HEK293 (cell line): ENCODE measurements around the gene MDP1.

Experiments used
- CTCF ChIA-PET: fragments of 350-600 bp; formaldehyde crosslinking; extraction: SDS; loops from one replicate; lab custom pipeline; 2021; ENCODE audit warnings: antibody characterized with exemption; lab: Yijun Ruan, JAX
- POLR2A ChIA-PET: fragments of 300-600 bp; formaldehyde crosslinking; extraction: SDS; loops from one replicate; lab custom pipeline; 2020; ENCODE audit warnings: antibody characterized with exemption, inconsistent platforms; lab: Yijun Ruan, JAX
- H3K27ac ChIP-seq: fragments of 200-500 bp; sonication (Bioruptor generic); 2 replicates; pipeline ENCODE4 v1.5.1; 2014; ENCODE audit warnings: low read depth, low read length, control low read depth, inconsistent platforms; ENCODE audit errors: extremely low read depth
- H3K36me3 ChIP-seq, 2 experiments: fragments of 200-500 bp in 1 of 2; sonication (Bioruptor generic) in 1 of 2; 1 replicate in 1 of 2; 2 replicates in 1 of 2; pipeline ENCODE4 v1.5.1; 2014 to 2017; ENCODE audit warnings: inconsistent platforms in 2 of 2, low read length in 2 of 2; ENCODE audit not compliant: control insufficient read depth in 2 of 2, insufficient read depth in 1 of 2
- H3K4me1 ChIP-seq: fragments of 200-500 bp; sonication (Bioruptor generic); 2 replicates; pipeline ENCODE4 v1.5.1; 2014; ENCODE audit warnings: mild to moderate bottlenecking, low read length, inconsistent platforms; ENCODE audit not compliant: control insufficient read depth, insufficient read depth
- H3K4me3 ChIP-seq: 2 replicates; pipeline ENCODE4 v1.5.1; 2011; ENCODE audit warnings: low read depth, mild to moderate bottlenecking, control low read depth, low read length, moderate library complexity
- H3K9me3 ChIP-seq: fragments of 200-500 bp; sonication (Bioruptor generic); 2 replicates; pipeline ENCODE4 v1.5.1; 2014; ENCODE audit warnings: low read depth, low read length, inconsistent platforms; ENCODE audit not compliant: control insufficient read depth, insufficient read depth
- IKZF3 ChIP-seq: fragments of 450-650 bp; IDR thresholded peaks from 2 replicates; pipeline ENCODE4 v1.5.0; 2018; ENCODE audit warnings: missing biosample characterization, mild to moderate bottlenecking, missing genetic modification characterization, moderate library complexity
- KLF9 ChIP-seq: fragments of 450-650 bp; formaldehyde crosslinking; IDR thresholded peaks from 2 replicates; pipeline ENCODE4 v1.5.1; 2016; ENCODE audit warnings: missing biosample characterization, missing genetic modification characterization, low read depth
- SALL2 ChIP-seq: fragments of 450-650 bp; formaldehyde crosslinking; IDR thresholded peaks from 2 replicates; pipeline ENCODE4 v1.5.0; 2017; ENCODE audit warnings: missing biosample characterization, mild to moderate bottlenecking, missing genetic modification characterization, borderline replicate concordance
- SCRT2 ChIP-seq: fragments of 450-650 bp; formaldehyde crosslinking; IDR thresholded peaks from 2 replicates; pipeline ENCODE4 v1.5.1; 2016; ENCODE audit warnings: missing biosample characterization, missing genetic modification characterization
- TCF7L2 ChIP-seq: IDR thresholded peaks from 2 replicates; pipeline ENCODE4 v1.6.1; 2011; ENCODE audit warnings: low read depth, mild to moderate bottlenecking, inconsistent platforms, low read length, moderate library complexity, borderline replicate concordance
- YY2 ChIP-seq: fragments of 450-650 bp; formaldehyde crosslinking; IDR thresholded peaks from 2 replicates; pipeline ENCODE4 v1.5.1; 2016; ENCODE audit warnings: missing biosample characterization, missing genetic modification characterization
- ZBTB11 ChIP-seq: fragments of 450-650 bp; formaldehyde crosslinking; conservative IDR thresholded peaks from 2 replicates; pipeline ENCODE4 v1.5.1; 2016; ENCODE audit warnings: low read depth, missing biosample characterization, missing genetic modification characterization
- ZNF16 ChIP-seq: fragments of 450-650 bp; formaldehyde crosslinking; IDR thresholded peaks from 2 replicates; pipeline ENCODE4 v1.5.1; 2016; ENCODE audit warnings: low read depth, missing biosample characterization, missing genetic modification characterization
- ZNF19 ChIP-seq: fragments of 450-650 bp; formaldehyde crosslinking; IDR thresholded peaks from 2 replicates; pipeline ENCODE4; 2016; ENCODE audit warnings: missing biosample characterization, missing genetic modification characterization, low read depth
- ZNF214 ChIP-seq: fragments of 450-650 bp; formaldehyde crosslinking; IDR thresholded peaks from 2 replicates; pipeline ENCODE4 v1.5.1; 2017; ENCODE audit warnings: missing biosample characterization, mild to moderate bottlenecking, missing genetic modification characterization, borderline replicate concordance
- ZNF248 ChIP-seq: fragments of 450-650 bp; formaldehyde crosslinking; IDR thresholded peaks from 2 replicates; pipeline ENCODE4 v1.5.1; 2017; ENCODE audit warnings: missing biosample characterization, missing genetic modification characterization
- ZNF311 ChIP-seq: fragments of 450-650 bp; formaldehyde crosslinking; IDR thresholded peaks from 2 replicates; pipeline ENCODE4 v1.5.1; 2017; ENCODE audit warnings: missing biosample characterization, missing genetic modification characterization, borderline replicate concordance
- ZNF335 ChIP-seq: fragments of 450-650 bp; formaldehyde crosslinking; conservative IDR thresholded peaks from 2 replicates; pipeline ENCODE4 v1.5.1; 2016; ENCODE audit warnings: missing biosample characterization, missing genetic modification characterization
- ZNF341 ChIP-seq: fragments of 450-650 bp; formaldehyde crosslinking; IDR thresholded peaks from 2 replicates; pipeline ENCODE4; 2016; ENCODE audit warnings: low read depth, missing biosample characterization, missing genetic modification characterization
- ZNF426 ChIP-seq: fragments of 450-650 bp; formaldehyde crosslinking; IDR thresholded peaks from 2 replicates; pipeline ENCODE4 v1.5.1; 2017; ENCODE audit warnings: missing biosample characterization, missing genetic modification characterization, mild to moderate bottlenecking, inconsistent platforms, moderate library complexity
- ZNF510 ChIP-seq: fragments of 450-650 bp; formaldehyde crosslinking; IDR thresholded peaks from 2 replicates; pipeline ENCODE4 v1.5.1; 2018; ENCODE audit warnings: mild to moderate bottlenecking, missing genetic modification characterization, missing biosample characterization; ENCODE audit not compliant: insufficient replicate concordance
- ZNF530 ChIP-seq: fragments of 450-650 bp; formaldehyde crosslinking; IDR thresholded peaks from 2 replicates; pipeline ENCODE4 v1.5.1; 2016; ENCODE audit warnings: low read depth, missing biosample characterization, missing genetic modification characterization
- ZNF549 ChIP-seq: fragments of 450-650 bp; IDR thresholded peaks from 2 replicates; pipeline ENCODE4 v1.5.1; 2018; ENCODE audit warnings: missing biosample characterization, missing genetic modification characterization, mild to moderate bottlenecking, inconsistent platforms, moderate library complexity
- ZNF571 ChIP-seq: fragments of 450-650 bp; formaldehyde crosslinking; IDR thresholded peaks from 2 replicates; pipeline ENCODE4 v1.5.0; 2017; ENCODE audit warnings: missing biosample characterization, missing genetic modification characterization
- ZNF664 ChIP-seq: fragments of 450-650 bp; formaldehyde crosslinking; IDR thresholded peaks from 2 replicates; pipeline ENCODE4 v1.5.1; 2016; ENCODE audit warnings: missing biosample characterization, missing genetic modification characterization
- ZNF76 ChIP-seq: fragments of 450-650 bp; formaldehyde crosslinking; IDR thresholded peaks from 2 replicates; pipeline ENCODE4; 2016; ENCODE audit warnings: low read depth, missing biosample characterization, missing genetic modification characterization, borderline replicate concordance
- ZSCAN16 ChIP-seq: fragments of 450-650 bp; formaldehyde crosslinking; IDR thresholded peaks from 2 replicates; pipeline ENCODE4 v1.5.1; 2016; ENCODE audit warnings: missing biosample characterization, missing genetic modification characterization
- TF ChIP-seq, protein P1 (sequence below): fragments of 450-650 bp; formaldehyde crosslinking; IDR thresholded peaks from 2 replicates; pipeline ENCODE4 v1.5.0; 2017; ENCODE audit warnings: missing biosample characterization, missing genetic modification characterization, borderline replicate concordance
- TF ChIP-seq, protein P2 (sequence below): fragments of 450-650 bp; formaldehyde crosslinking; IDR thresholded peaks from 2 replicates; pipeline ENCODE4 v1.5.1; 2016; ENCODE audit warnings: missing biosample characterization, missing genetic modification characterization, low read depth

MDP1 gene

DNA sequence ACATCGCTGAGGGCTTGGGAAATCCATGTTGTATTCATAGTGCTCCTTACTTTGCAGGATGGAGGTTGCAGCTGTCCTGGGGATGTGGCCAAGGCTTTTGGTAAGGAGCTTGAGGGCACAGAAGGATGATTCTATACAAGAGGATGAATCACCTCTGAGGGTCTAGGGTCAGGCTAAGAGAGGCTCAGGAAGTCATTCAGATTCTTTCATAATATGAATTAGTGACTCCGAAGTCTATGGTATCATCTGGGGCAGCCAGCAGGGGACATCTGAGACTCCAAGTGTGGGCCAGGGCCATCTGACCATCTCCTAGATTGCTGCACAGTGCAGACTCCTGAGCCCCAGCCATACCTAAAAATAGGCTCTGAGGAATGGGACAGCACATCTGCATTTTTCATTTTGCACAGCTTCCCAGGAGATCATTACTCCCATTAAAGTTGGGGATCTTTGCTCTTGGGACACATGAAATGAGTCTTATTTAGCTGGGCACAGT lies 21.6 kb upstream of the MDP1 start (continued):
- TF ChIP-seq, protein P1, sequence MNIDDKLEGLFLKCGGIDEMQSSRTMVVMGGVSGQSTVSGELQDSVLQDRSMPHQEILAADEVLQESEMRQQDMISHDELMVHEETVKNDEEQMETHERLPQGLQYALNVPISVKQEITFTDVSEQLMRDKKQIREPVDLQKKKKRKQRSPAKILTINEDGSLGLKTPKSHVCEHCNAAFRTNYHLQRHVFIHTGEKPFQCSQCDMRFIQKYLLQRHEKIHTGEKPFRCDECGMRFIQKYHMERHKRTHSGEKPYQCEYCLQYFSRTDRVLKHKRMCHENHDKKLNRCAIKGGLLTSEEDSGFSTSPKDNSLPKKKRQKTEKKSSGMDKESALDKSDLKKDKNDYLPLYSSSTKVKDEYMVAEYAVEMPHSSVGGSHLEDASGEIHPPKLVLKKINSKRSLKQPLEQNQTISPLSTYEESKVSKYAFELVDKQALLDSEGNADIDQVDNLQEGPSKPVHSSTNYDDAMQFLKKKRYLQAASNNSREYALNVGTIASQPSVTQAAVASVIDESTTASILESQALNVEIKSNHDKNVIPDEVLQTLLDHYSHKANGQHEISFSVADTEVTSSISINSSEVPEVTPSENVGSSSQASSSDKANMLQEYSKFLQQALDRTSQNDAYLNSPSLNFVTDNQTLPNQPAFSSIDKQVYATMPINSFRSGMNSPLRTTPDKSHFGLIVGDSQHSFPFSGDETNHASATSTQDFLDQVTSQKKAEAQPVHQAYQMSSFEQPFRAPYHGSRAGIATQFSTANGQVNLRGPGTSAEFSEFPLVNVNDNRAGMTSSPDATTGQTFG (tag by site-specific recombination) = no peak
- TF ChIP-seq TCF7L2 (no peak), ZNF341 (tag by site-specific recombination) (no peak), ZNF530 (no peak), KLF9 (tag by site-specific recombination) (no peak), ZNF664 (tag by site-specific recombination) (no peak), ZSCAN16 (tag by site-specific recombination) (no peak), IKZF3 (tag by site-specific recombination) (no peak), ZNF571 (no peak), ZNF549 (no peak)

GRCh38 chr14:24236689-24237462 lies 21.0 kb upstream of the MDP1 start:
- Histone ChIP-seq H3K4me3 (no peak overlapping the region), H3K9me3 (no peaks in the 10 kb centered on the region), H3K4me1 (peaks cover 7% of the 10 kb centered on the region), H3K27ac (no peak overlapping the region), H3K36me3 (peaks cover 13 to 74% of the 10 kb centered on the region in 2 experiments; a peak in 2 of 3 replicates)
- ChIA-PET CTCF (interaction anchor here (0.5 to 2.9 kb wide), 3 partner anchors 8 to 61 kb away, joined by 3 to 20 read pairs (median 5); no protein-coding TSS in a partner anchor), POLR2A (interaction anchor here (1.4 to 1.7 kb wide), 2 partner anchors 21 to 24 kb away, joined by 4 read pairs; partner anchors contain the start of genes CHMP4A and MDP1)
- TF ChIP-seq ZNF76 (tag by site-specific recombination) (no peak), ZNF311 (tag by site-specific recombination) (no peak), ZNF19 (no peak), SALL2 (tag by site-specific recombination) (no peak), SCRT2 (tag by site-specific recombination) (peak; percentile 75), ZNF426 (tag by site-specific recombination) (no peak), ZNF248 (tag by site-specific recombination) (no peak)

- POLR2A ChIA-PET = interaction anchor here (1.4 to 1.5 kb wide), 2 partner anchors 23 kb away, joined by 4 to 5 read pairs; partner anchors contain the start of gene CHMP4A
- peaks cover 13 to 70% of the 10 kb centered on the region in 2 experiments; a peak in 2 of 3 replicates for H3K36me3 ChIP-seq
- CTCF ChIA-PET = interaction anchor here (0.7 to 2.9 kb wide), 3 partner anchors 21 to 97 kb away, joined by 5 to 20 read pairs (median 6); no protein-coding TSS in a partner anchor
- peaks cover 7% of the 10 kb centered on the region for H3K4me1 ChIP-seq
- H3K9me3 ChIP-seq = no peaks in the 10 kb centered on the region
- no peak overlapping the region for H3K4me3 ChIP-seq
- no peak overlapping the region for H3K27ac ChIP-seq
- no peak for TF ChIP-seq YY2 (tag by site-specific recombination)
- TF ChIP-seq ZNF335 = no peak
- no peak for TF ChIP-seq ZNF214 (tag by site-specific recombination)
- no peak for TF ChIP-seq ZBTB11 (tag by site-specific recombination)
- TF ChIP-seq ZNF510 (tag by site-specific recombination) = no peak
- TF ChIP-seq, protein P2, sequence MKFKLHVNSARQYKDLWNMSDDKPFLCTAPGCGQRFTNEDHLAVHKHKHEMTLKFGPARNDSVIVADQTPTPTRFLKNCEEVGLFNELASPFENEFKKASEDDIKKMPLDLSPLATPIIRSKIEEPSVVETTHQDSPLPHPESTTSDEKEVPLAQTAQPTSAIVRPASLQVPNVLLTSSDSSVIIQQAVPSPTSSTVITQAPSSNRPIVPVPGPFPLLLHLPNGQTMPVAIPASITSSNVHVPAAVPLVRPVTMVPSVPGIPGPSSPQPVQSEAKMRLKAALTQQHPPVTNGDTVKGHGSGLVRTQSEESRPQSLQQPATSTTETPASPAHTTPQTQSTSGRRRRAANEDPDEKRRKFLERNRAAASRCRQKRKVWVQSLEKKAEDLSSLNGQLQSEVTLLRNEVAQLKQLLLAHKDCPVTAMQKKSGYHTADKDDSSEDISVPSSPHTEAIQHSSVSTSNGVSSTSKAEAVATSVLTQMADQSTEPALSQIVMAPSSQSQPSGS (tag by site-specific recombination) = no peak
- no peak for TF ChIP-seq ZNF16 (tag by site-specific recombination)
These were observed 20.2 kb upstream of the MDP1 start for GRCh38 chr14:24235804-24236688.
